Measurements from ENCODE around the gene SMAD3.
A peak's percentile ranks its signal among the peaks of the same experiment; 100 is the strongest.
"Not testable (repeated sequence)": the region's sequence is repeated elsewhere in the genome, so short reads cannot be mapped to it uniquely, and the experiment has no call there.

The SMAD3 gene

GRCh38 chr15:67119238-67119846, 53.9 kb downstream of the SMAD3 start:
- no peaks in the 10 kb centered on the region for H3K27me3 ChIP-seq (ENCODE audit: control insufficient read depth, insufficient read depth, low read length)
- no peak overlapping the region for H3K4me3 ChIP-seq (ENCODE audit: low read depth, low read length)
- no peaks in the 10 kb centered on the region for H3K36me3 ChIP-seq (ENCODE audit: control insufficient read depth, insufficient read depth, low read length)
- no peak overlapping the region for H3K27ac ChIP-seq (ENCODE audit: low read depth, low read length)
- no peak overlapping the region for H3K9ac ChIP-seq (ENCODE audit: low read depth, low read length)
- H3K9me3 ChIP-seq (ENCODE audit: control insufficient read depth, insufficient read depth, low read length) = no peaks in the 10 kb centered on the region
- H3K4me1 ChIP-seq (ENCODE audit: control insufficient read depth, insufficient read depth, low read length) = peaks cover 7% of the 10 kb centered on the region; the same call in 1 of the 2 replicates

GRCh38 chr15:67120009-67120838, 54.8 kb downstream of the SMAD3 start:
- H3K9me3 ChIP-seq (ENCODE audit: control insufficient read depth, insufficient read depth, low read length) = no peaks in the 10 kb centered on the region
- peak overlapping the region; percentile 8 for H3K27ac ChIP-seq (ENCODE audit: low read depth, low read length)
- no peak overlapping the region for H3K4me3 ChIP-seq (ENCODE audit: low read depth, low read length)
- no peak overlapping the region for H3K9ac ChIP-seq (ENCODE audit: low read depth, low read length)
- H3K4me1 ChIP-seq (ENCODE audit: control insufficient read depth, insufficient read depth, low read length) = peaks cover 7% of the 10 kb centered on the region; the same call in 1 of the 2 replicates
- H3K36me3 ChIP-seq (ENCODE audit: control insufficient read depth, insufficient read depth, low read length) = no peaks in the 10 kb centered on the region
- H3K27me3 ChIP-seq (ENCODE audit: control insufficient read depth, insufficient read depth, low read length) = no peaks in the 10 kb centered on the region

- Histone ChIP-seq H3K9ac (ENCODE audit: low read depth, low read length) (no peak overlapping the region), H3K4me1 (ENCODE audit: control insufficient read depth, insufficient read depth, low read length) (peaks cover 7% of the 10 kb centered on the region; the same call in 1 of the 2 replicates), H3K9me3 (ENCODE audit: control insufficient read depth, insufficient read depth, low read length) (no peaks in the 10 kb centered on the region), H3K27ac (ENCODE audit: low read depth, low read length) (peak overlapping the region; percentile 8), H3K27me3 (ENCODE audit: control insufficient read depth, insufficient read depth, low read length) (no peaks in the 10 kb centered on the region), H3K36me3 (ENCODE audit: control insufficient read depth, insufficient read depth, low read length) (no peaks in the 10 kb centered on the region), H3K4me3 (ENCODE audit: low read depth, low read length) (no peak overlapping the region)
Measured at GRCh38 chr15:67120839-67121643, 55.6 kb downstream of the SMAD3 start.

- Histone ChIP-seq H3K36me3 (ENCODE audit: control insufficient read depth, insufficient read depth, low read length) (no peaks in the 10 kb centered on the region), H3K4me3 (ENCODE audit: low read depth, low read length) (no peak overlapping the region), H3K27me3 (ENCODE audit: control insufficient read depth, insufficient read depth, low read length) (no peaks in the 10 kb centered on the region), H3K9ac (ENCODE audit: low read depth, low read length) (no peak overlapping the region), H3K4me1 (ENCODE audit: control insufficient read depth, insufficient read depth, low read length) (peaks cover 7% of the 10 kb centered on the region; the same call in 1 of the 2 replicates), H3K27ac (ENCODE audit: low read depth, low read length) (no peak overlapping the region), H3K9me3 (ENCODE audit: control insufficient read depth, insufficient read depth, low read length) (no peaks in the 10 kb centered on the region)
Measured at GRCh38 chr15:67121644-67122605, 56.5 kb downstream of the SMAD3 start.

- not testable (repeated sequence) for H3K4me3 ChIP-seq (ENCODE audit: low read depth, low read length); H3K27me3 ChIP-seq (ENCODE audit: control insufficient read depth, insufficient read depth, low read length); H3K9me3 ChIP-seq (ENCODE audit: control insufficient read depth, insufficient read depth, low read length); H3K9ac ChIP-seq (ENCODE audit: low read depth, low read length); H3K4me1 ChIP-seq (ENCODE audit: control insufficient read depth, insufficient read depth, low read length); H3K36me3 ChIP-seq (ENCODE audit: control insufficient read depth, insufficient read depth, low read length); H3K27ac ChIP-seq (ENCODE audit: low read depth, low read length)
Measured at GRCh38 chr15:67122816-67123215, 57.4 kb downstream of the SMAD3 start.

GRCh38 chr15:67123291-67123690, 57.9 kb downstream of the SMAD3 start:
- not testable (repeated sequence) for H3K9ac ChIP-seq (ENCODE audit: low read depth, low read length); H3K4me1 ChIP-seq (ENCODE audit: control insufficient read depth, insufficient read depth, low read length); H3K4me3 ChIP-seq (ENCODE audit: low read depth, low read length); H3K9me3 ChIP-seq (ENCODE audit: control insufficient read depth, insufficient read depth, low read length); H3K36me3 ChIP-seq (ENCODE audit: control insufficient read depth, insufficient read depth, low read length); H3K27me3 ChIP-seq (ENCODE audit: control insufficient read depth, insufficient read depth, low read length); H3K27ac ChIP-seq (ENCODE audit: low read depth, low read length)

- no peaks in the 10 kb centered on the region for H3K36me3 ChIP-seq (ENCODE audit: control insufficient read depth, insufficient read depth, low read length)
- no peak overlapping the region for H3K9ac ChIP-seq (ENCODE audit: low read depth, low read length)
- no peak overlapping the region for H3K27ac ChIP-seq (ENCODE audit: low read depth, low read length)
- no peaks in the 10 kb centered on the region for H3K27me3 ChIP-seq (ENCODE audit: control insufficient read depth, insufficient read depth, low read length)
- no peak overlapping the region for H3K4me3 ChIP-seq (ENCODE audit: low read depth, low read length)
- H3K4me1 ChIP-seq (ENCODE audit: control insufficient read depth, insufficient read depth, low read length) = peaks cover 7% of the 10 kb centered on the region; the same call in 1 of the 2 replicates
- no peaks in the 10 kb centered on the region for H3K9me3 ChIP-seq (ENCODE audit: control insufficient read depth, insufficient read depth, low read length)
Measured at GRCh38 chr15:67124111-67124510, 58.7 kb downstream of the SMAD3 start.

- Histone ChIP-seq H3K9ac (ENCODE audit: low read depth, low read length) (no peak overlapping the region), H3K4me1 (ENCODE audit: control insufficient read depth, insufficient read depth, low read length) (peaks cover 7% of the 10 kb centered on the region; the same call in 1 of the 2 replicates)
Measured at GRCh38 chr15:67124911-67125588, 59.6 kb downstream of the SMAD3 start.

GRCh38 chr15:67125589-67126502, 60.4 kb downstream of the SMAD3 start:
- Histone ChIP-seq H3K4me3 (ENCODE audit: low read depth, low read length) (no peak overlapping the region), H3K9ac (ENCODE audit: low read depth, low read length) (no peak overlapping the region), H3K4me1 (ENCODE audit: control insufficient read depth, insufficient read depth, low read length) (peaks cover 9% of the 10 kb centered on the region)

More at GRCh38 chr15:67124911-67125588, 59.6 kb downstream of the SMAD3 start:
- H3K27ac ChIP-seq (ENCODE audit: low read depth, low read length) = no peak overlapping the region
- H3K4me3 ChIP-seq (ENCODE audit: low read depth, low read length) = no peak overlapping the region
- no peaks in the 10 kb centered on the region for H3K27me3 ChIP-seq (ENCODE audit: control insufficient read depth, insufficient read depth, low read length)
- H3K36me3 ChIP-seq (ENCODE audit: control insufficient read depth, insufficient read depth, low read length) = no peaks in the 10 kb centered on the region
- H3K9me3 ChIP-seq (ENCODE audit: control insufficient read depth, insufficient read depth, low read length) = no peaks in the 10 kb centered on the region

More at GRCh38 chr15:67125589-67126502, 60.4 kb downstream of the SMAD3 start:
- Histone ChIP-seq H3K27ac (ENCODE audit: low read depth, low read length) (no peak overlapping the region), H3K27me3 (ENCODE audit: control insufficient read depth, insufficient read depth, low read length) (no peaks in the 10 kb centered on the region), H3K9me3 (ENCODE audit: control insufficient read depth, insufficient read depth, low read length) (no peaks in the 10 kb centered on the region), H3K36me3 (ENCODE audit: control insufficient read depth, insufficient read depth, low read length) (no peaks in the 10 kb centered on the region)

All from HUES48 (cell line).